Stimulated activated CD4-positive, alpha-beta T cell treated with anti-CD3 and anti-CD28 coated beads, TNF-alpha, amount 100 ng/mL, for 1 hour (primary cell): ENCODE data around the gene PRSS50.

ENCODE experiments used
- DNase-seq, 3 donors: peaks; one replicate each; pipeline ENCODE4 v3.0.0-alpha.2; 2020; ENCODE audit warnings: low read depth in 3 of 3, low spot score in 1 of 3

Gene PRSS50

DNA sequence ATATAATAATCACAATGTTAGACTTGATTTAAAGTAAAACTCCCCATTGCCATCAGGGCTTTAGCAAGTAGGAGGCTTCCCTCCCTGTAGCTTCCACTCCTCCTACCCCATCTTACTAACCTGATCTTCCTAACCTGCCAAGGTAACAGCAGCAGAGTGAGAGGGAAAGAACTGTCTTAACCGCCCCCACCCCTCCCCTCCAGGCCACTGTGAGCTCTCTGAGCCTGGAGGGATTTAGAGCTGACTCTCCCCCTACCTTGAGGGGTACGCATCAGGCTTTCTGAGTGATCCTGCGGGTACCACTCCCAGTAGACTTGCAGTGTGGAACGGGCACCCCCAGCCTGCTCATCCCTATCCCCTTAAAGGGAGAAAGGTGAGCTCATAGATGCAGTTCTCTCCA lies 11.4 kb upstream of the PRSS50 start:
- no peak for DNase-seq

DNA sequence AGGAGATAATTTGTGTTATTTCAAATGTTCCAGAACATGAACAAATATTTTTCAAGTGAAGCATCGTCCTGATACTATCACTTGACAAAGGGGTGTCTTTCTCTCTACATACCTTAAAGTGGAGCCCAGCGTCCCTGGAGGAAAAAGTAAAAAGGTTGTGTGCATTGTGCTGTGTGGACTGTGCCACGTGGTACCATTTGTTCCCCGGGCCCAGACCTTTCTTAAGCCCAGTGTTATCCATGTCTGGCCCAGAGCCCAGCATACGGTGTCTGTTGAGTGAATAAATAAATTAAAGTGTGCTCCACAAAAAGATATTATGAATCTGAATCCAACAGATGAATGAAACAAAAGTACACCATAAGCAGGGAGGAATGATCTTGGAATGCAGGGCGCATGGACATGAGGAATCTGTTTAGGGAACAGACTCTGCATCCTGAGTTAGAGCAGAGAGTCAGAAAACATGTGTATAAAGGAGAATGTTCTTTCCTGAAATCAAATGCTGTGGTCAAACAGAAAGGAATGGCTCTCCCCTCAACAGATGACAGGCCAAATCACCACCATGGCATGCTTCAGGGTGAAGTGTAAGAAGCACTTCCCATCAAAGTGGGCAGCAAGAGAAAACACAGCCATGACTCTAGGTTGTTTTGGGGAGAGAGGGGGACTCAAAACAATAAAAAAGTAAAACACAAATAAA lies 8.1 kb upstream of the PRSS50 start:
- DNase-seq, result no peak

DNA sequence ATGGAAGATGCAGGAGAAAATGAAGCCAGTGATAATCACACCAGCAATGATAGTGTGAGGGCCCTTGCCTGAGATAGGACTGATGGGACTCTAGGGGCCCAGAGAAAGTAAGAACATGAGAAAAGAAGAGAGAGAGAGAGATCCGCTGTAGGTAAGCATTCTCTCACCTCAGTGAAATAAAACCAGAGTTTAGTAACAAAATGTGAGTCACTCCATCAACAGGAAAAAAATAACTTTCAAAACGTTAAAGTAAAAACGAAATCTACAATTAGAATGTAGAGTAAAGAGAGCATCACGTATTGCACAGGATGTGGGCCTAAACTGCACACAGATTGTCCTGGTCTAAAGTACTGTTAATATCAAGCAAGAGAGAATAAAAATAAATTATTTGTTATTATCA lies 6.8 kb upstream of the PRSS50 start:
- no peak for DNase-seq

DNA sequence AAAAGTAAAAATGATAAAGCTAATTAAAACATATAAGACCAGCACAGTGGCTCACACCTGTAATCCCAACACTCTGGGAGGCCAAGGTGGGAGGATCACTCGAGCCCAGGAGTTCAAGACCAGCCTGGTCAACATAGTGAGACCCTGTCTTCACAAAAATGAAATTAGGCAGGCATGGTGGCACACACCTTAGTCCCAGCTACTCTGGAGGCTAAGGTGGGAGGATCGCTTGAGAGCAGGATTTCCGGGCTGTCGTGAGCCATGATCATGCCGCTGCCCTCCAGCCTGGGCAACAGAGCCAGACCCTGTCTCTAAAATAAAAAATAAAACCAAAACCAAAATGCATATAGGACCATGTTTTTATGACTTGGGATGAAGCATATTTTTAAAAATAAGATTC lies 4.8 kb upstream of the PRSS50 start:
- DNase-seq, result no peak

DNA sequence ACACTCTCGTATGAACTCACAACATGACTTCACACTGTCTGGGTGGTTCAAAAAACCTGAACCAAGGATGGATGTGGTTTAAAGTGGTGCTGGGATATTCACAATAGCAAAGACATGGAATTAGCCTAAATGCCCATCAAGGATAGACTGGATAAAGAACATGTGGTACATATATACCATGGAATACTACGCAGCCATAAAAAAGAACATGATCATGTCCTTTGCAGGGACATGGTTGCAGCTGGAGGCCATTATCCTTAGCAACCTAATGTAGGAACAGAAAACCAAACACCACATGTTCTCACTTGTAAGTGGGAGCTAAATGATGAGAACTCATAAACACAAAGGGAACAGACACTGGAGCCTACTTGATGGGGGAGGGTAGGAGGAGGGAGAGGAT lies 3.3 kb upstream of the PRSS50 start:
- no peak for DNase-seq

DNA sequence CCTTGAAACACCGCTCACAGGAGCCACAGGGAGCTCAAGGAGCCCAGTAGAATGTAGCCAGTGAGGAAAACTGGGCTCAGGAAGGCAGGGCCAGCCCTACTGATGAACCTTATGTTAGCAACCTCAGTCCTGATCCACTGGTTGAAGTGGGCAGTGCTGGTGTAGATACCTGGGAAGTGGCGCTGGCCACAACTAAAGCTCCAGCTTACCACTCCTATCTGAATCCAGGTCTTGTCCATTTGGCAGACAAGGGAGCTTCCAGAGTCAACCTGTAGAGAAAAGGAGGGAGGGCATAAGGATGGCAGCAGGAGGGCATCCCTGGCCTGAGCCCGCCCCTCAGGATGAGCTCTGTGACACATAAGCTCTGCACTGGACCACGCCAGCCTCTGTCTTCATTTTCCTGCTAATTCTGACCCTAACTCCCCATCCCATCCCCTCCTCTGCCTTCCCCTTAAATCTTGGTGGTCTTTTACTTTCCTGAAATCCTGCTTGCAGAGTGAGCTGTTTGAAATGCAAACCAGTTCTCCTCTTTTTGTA lies 2.1 kb upstream of the PRSS50 start:
- no peak for DNase-seq

DNA sequence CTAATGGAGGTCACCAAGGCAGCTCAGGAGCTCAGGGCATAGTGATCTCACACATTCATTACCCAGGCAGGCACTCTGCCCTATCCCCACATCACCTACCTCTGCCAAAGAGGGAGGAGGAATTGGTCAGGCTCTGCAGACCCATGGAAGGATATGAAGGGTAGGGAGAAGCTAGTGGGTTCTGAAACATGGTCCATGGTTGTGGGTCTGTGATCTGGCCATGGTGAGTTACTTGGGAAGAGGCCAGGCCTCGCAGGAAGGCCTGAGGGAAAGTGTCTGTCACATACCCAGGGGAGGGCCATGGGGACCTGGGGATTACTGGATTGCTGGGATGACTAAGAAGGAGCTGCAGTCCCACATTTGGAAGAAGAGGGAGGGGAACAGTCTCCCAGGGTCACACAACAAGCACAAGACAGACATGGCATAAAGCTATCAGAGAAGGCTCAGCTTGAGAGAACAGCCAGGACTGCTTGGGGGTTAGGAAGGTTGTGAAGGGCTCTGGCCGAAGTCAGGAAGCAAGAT lies 1.4 kb upstream of the PRSS50 start:
- no peak for DNase-seq

DNA sequence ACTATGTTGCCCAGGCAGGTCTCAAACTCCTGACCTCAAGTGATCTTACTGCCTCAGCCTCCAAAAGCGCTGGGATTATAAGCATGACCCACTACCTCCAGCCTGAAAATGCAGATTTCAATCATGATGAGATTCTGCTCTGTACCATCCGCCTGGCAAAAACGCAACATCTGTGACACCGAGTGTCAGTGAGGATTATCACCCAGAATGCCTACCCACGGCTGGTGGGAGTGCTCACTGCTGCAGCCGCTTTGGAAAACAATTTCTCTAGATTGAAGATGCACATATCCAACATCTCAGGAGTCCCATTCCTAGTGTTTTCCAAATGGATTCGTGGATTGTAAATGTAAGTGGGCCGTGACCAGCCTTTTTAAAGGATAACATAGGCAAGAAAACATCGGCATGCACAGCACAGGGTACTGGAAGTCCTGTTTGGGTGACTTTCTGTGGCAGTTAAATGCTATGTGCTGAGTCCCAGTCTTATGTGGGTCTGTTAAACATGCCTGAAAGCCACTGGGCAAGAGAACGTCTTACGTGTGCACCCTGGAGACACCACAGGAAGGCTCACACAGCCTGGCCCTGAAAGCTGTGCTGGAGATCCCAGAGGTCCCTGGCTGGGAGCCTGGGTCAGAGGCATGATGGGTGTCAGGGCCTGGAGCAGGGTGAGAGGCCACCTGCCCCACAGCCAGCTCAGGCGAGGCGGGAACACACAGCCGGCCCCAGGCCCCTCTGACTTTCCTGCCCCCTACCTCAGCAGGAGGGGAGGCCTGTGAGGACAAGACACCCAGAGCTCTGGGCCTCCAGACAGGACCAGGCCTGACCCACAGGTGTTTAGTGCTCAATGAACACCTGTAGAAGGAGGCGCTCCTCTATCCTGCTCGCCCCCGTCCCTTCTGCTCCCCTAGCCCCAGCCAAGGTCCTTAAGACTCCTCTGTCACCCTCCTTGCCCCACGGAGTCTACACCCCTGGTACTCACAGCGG lies 918 bp downstream of the PRSS50 start:
- DNase-seq, result no peak

DNA sequence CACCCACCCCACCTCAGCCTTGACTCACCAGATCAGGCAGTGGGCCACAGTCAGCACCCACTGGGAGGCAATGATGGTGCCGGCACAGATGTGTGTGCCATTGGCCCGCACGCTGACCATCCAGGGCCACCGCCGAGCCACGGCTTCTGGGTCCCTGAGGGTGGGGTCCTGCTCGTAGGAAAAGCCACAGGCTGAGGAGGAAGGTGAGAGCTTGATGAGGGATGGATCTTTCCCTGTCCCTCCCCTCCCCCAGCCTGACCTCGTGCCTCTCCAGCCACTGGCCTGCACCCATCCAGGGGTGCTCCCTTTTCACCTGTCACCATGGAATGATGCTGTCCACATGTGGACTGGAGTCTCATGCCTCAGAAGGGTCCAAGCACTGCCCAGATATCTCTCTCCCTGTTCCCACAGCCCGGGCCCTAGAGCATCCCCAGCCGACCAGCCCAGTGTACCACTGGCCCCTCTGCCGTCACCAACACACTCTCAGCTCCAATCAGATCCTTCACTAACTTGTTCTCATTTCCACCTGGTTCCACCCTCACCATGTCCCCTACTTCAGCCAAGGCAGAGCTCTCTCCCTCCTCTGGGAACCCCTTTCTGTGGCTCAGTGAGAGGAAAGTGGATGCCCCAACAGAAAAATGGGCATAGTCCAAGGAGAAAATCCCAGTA lies 2.0 kb downstream of the PRSS50 start:
- no peak for DNase-seq

DNA sequence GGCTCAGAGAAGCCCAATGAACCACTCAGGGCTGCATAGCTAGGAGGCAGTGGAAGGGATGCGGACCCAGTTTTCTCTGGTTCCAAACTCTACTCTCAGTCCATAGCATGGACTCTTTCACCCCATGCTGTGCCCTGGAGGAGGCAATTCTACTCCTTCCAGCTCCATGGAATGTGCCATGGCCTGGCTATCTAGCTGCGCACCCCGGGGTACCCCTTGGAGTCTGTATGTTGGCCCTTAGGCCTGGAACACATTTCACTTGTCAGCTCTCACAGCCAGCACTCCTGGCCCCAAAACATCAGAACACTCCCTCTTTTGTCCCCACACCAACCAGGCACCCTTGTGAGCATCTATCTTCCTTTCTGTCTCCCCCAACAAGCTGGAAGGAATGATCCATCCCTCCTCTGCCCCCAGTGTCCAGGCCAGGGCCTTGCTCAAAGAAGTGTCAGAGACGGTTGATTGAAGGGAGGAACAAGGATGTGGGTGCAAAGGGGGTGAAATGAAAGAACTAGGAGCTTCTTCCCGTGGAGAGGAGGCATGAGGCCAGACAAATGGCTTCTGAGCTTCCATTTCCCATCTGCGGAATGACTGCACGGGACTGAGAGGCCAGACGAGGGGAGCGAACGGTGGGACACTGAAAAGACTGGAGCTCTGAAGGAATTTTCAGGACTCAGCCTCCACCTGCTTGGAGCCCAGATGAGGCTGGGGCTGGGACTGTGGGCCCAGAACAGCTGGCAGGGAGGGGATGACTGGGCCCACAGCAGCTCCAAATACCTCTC lies 2.8 kb downstream of the PRSS50 start:
- no peak for DNase-seq

DNA sequence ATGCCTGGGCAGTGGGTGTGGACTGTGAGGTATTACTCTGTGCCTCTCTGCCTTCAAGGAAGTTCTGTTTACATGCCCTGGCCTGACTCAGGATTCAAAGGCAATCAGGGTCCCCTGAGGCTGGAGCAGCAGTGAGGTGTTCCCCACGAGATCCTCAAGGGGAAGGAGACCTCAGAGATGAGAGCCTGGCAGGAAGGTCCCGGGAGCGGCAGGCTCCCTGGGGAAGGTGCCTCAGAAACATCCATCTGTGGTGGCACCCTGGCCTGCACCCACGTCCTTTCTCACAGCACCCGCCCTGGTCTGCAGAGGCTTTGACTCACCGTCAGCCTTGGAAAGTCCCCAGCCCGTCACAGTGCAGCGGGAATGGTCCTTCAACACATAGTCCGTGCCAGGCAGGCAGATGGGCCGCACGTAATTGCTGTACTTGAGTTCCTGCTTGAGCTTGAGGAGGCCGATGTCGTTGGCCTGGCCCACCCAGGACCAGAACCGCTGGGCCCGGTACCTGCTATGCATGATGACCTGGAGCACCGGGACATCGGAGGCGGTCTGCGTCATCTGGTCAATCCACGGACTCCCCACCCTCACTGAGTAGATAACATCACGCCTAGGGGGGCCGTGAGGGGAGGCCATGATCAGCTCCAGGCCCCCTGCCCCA lies 3.6 kb downstream of the PRSS50 start:
- no peak for DNase-seq

DNA sequence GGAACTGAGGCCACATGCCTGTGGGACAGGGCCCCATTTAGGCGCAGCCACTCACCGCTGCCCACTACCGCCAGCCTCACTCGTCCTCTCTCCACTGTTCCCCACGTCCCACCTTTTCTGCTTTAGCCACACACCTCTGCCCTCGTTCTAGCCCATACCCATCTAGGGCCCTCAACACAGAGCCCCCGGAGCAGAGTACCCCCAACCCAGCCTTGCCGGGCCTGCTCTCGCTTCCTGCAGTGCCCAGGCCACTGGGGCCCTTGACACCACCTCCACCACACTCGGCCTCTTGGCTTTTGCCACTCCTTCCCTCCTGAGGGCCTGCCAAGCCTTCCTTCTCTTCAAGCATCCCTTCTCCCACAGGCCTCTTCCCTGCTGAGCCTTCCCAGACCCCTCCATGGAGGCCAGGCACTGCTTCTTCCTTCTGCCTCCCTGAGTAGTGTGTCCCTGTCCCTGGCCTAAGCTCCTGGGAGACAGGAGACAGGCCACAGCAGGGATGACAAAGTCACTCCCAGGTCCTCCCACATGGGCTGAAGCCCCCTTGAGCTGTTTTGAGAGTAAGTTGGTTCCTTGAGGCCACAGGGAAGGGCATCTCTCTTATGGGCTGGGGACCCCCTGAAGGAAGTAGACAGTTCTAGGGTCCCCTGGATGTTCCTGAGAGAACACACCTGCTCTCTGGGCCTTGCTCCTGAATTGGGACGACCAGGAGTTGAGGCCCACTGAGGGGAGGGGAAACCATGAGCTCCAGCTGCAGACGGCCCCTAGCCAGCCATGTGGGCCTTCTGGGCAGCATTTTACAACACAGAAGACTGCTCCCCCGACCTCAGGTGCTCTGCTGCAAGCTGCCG lies 4.4 kb downstream of the PRSS50 start:
- no peak for DNase-seq

DNA sequence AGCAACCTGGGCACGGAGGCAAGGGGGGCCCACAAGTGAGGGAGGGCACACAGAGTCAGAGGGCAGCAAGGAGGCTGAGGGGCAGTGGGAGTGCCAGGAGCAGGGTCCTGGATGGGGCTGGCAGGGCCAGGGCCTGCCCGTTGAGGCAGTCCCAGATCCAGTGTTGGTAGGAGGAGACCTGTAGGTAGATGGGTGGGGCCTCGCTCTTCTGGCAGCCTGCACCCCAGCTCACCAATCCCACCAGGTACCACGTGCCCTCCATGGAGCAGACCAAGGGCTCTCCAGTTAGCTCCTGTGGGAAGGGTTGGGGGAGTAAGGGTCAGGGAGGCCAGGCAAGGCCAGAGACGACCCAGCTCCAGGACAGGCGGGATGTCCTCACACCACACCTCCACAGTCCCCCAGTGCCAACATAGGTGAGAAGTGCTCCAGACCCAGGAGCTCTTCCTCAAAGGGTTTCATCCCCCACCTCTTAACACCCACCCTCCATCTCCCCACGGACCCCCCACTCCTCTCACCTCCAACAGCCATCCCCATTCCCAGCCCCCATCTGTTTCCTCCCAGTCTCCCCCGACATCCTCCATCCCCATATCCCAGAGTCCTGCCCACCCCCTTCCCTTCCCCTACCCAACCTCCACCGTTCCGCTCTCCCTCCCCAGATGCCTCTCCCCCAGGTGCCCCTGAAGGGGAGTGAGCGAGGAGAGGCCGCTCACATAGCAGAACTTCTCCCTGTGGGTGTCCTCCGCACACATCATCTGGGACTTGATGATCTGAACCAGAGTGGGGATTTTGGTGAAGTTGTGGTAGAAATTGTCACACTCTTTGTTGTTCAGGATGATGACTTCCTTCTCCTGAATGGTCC lies 5.2 kb downstream of the PRSS50 start:
- DNase-seq, result no peak

DNA sequence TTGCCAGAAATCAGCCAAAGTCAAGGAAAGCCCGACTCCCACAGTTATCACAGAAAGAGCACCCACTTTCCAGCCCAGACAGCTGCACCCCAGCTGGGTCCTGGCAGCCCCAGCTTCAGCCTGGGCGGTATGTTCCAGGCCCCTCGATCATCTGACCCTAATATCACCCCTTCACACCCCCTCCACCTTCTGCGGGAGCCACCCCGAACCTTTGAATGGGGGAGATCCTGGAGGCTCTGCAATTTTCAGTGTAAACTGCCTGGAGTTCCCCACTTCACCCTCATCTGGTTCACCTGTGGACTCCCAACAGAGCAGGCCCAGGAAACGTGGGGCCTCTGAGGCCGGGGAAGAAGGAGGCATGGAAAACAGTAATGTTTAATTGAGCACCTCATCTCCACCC lies 5.9 kb downstream of the PRSS50 start:
- DNase-seq, result no peak

DNA sequence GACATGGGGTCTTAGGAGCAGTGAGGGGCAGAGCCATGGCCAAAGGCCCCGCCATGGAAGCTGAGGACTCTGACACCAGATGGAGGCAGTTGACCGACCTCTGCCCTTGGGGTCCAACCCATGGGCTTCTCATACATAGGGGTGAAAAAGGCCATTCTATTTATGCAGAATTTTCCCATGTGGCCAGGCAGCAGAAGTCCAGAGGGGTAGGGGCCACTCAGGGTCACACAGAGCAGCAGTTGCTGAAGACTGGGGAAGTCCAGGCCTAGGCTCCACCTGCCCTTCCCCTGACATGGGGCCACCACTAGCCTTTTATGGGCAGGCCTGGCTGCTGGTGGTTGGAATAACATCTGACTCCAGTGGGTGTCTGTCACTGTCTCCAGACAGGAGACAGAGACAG lies 6.4 kb downstream of the PRSS50 start:
- no peak for DNase-seq

DNA sequence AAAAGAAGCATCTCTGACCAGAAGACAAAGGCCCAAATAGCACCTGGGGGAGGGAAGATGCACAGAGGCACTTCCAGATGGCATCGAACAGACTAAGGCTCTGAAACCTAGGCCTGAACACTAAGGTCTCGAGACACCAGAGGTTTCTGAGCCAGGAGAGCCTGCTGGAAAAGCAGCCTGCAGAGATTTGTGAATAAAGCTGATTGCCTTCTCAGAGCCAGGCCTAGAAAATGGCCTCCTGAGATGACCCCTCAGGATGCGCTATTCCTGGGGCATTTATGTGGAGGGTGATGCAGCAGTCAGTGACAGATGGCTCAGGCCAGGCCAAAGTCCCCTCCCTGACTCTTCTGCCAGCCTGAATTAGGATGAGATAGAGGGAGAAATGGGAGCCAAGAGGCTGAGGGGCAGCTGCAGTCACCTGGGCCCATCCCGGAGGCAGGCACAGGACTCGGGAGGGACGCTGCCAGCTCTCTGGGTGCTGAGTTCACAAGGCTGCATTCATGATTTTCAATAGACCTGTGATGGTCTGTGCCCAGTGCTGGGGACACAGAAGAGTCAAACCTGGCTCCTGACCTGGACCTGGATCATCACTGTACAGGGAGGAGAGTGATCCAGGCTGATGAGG lies 6.9 kb downstream of the PRSS50 start:
- no peak for DNase-seq

DNA sequence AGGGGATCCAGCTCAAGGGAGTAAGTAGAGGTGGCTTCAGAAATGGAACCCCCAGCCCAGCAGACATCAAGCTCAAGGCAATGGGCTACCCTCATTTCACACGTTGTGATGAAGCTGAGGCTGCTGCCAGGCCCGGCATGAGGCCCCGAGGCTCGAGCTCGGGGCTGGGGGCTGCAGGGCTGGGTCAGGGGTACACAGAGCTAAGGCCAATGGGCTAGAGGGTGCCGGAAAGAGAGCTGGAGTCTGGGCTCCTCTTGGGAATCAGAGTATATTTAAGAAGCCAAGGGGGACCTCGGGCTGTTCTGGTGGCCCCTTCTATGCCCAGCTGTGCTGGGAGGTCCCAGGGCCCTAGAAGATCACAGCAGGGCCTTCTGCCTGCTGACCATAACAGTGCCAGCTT lies 7.4 kb downstream of the PRSS50 start:
- DNase-seq, result no peak

DNA sequence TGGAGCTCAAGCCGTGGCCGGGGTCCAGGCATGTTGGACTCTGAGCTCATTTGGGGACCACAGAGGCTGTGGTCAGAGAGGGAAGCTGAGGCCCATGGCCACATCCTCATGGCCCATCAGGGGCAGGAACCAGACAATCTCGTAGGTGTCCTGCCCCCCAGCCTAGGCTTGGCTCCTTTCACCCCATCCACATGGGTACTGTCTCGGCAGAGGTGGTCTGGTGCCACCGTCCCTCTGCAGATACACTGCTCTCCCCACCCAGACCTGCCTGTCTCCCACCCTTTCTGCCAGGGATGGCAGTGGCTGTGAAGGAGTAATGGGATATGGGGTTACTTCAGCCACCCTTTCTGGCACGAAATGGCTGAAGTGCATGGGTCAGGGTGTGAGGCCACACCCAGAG lies 7.9 kb downstream of the PRSS50 start:
- DNase-seq, result no peak
